HG02623 (cell line): Measurements from ENCODE around the gene RTBDN.

Source experiments
- ATAC-seq: cut with Tn5 transposase; IDR thresholded peaks from one replicate; pipeline ENCODE4 v1.9.1; 2021; ENCODE audit warnings: moderate library complexity; ENCODE audit not compliant: unreplicated experiment

The RTBDN gene

DNA sequence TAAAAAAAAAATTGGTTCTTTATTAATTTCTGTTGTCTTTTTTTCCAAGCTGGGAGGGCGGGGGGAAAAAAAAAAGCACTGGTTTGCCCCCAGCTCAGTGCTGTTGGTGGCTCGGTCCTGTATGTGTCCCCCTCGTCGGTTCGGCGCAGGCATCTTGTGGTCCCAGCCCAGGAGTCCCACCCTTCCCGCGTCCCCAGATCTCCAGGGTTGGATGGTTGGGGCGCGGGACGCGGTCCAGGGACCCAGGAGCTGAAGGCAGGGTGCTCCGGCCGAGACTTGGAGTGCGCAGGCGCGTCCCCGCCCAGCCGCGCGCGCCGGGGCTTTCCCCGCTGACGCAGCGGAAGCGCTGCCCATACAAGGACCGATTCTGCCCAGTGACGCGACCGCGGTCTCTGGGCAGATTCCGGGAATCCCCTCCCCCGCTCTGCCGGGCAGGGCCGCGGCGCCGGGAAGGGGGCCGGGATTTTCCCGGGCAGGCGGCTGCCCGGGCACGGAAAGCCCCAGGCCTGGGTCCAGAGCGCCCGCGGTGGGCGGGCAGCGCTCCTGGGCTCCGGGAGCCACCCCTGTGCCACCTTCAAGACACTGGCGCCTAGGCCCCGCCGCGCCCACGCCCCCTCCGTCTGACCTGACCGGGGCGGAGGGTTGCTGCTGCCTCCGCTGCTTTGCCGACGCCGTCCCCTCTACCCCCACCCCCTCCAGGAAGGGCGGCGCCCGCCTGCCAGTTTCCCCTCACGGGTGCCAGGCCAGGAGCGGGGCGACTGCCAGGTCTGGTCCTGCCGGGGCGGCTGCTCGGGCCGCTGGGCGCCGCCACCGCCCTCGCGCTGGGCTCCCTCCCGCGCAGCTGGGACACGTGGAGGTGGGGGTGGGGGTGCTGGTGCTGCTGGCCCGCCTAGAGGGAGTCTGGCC, 40.8 kb downstream of the RTBDN start:
- ATAC-seq, result peak; percentile 22

DNA sequence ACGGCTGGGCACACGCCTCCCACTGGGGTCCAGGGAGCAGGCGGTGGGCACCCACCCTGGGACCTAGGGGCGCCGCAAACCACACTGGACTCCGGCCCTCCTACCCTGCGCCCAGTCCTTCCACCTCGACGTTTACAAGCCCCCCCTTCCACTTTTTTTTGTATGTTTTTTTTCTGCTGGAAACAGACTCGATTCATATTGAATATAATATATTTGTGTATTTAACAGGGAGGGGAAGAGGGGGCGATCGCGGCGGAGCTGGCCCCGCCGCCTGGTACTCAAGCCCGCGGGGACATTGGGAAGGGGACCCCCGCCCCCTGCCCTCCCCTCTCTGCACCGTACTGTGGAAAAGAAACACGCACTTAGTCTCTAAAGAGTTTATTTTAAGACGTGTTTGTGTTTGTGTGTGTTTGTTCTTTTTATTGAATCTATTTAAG, 41.5 kb downstream of the RTBDN start:
- no peak for ATAC-seq

DNA sequence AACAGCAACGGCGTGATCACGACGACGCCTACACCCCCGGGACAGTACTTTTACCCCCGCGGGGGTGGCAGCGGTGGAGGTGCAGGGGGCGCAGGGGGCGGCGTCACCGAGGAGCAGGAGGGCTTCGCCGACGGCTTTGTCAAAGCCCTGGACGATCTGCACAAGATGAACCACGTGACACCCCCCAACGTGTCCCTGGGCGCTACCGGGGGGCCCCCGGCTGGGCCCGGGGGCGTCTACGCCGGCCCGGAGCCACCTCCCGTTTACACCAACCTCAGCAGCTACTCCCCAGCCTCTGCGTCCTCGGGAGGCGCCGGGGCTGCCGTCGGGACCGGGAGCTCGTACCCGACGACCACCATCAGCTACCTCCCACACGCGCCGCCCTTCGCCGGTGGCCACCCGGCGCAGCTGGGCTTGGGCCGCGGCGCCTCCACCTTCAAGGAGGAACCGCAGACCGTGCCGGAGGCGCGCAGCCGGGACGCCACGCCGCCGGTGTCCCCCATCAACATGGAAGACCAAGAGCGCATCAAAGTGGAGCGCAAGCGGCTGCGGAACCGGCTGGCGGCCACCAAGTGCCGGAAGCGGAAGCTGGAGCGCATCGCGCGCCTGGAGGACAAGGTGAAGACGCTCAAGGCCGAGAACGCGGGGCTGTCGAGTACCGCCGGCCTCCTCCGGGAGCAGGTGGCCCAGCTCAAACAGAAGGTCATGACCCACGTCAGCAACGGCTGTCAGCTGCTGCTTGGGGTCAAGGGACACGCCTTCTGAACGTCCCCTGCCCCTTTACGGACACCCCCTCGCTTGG, 42.1 kb downstream of the RTBDN start:
- no peak for ATAC-seq

DNA sequence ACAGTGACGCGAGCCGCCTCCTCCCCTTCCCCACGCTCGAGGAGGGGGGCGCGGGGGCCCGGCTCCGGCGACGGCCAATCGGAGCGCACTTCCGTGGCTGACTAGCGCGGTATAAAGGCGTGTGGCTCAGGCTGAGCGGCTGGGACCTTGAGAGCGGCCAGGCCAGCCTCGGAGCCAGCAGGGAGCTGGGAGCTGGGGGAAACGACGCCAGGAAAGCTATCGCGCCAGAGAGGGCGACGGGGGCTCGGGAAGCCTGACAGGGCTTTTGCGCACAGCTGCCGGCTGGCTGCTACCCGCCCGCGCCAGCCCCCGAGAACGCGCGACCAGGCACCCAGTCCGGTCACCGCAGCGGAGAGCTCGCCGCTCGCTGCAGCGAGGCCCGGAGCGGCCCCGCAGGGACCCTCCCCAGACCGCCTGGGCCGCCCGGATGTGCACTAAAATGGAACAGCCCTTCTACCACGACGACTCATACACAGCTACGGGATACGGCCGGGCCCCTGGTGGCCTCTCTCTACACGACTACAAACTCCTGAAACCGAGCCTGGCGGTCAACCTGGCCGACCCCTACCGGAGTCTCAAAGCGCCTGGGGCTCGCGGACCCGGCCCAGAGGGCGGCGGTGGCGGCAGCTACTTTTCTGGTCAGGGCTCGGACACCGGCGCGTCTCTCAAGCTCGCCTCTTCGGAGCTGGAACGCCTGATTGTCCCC, 42.9 kb downstream of the RTBDN start, which contains the start of gene JUNB:
TSS of gene JUNB (plus strand) at position 142 of the 706 bp plus-strand sequence. CDS start at position 428, 286 bp downstream.
- peak; percentile 31 for ATAC-seq

DNA sequence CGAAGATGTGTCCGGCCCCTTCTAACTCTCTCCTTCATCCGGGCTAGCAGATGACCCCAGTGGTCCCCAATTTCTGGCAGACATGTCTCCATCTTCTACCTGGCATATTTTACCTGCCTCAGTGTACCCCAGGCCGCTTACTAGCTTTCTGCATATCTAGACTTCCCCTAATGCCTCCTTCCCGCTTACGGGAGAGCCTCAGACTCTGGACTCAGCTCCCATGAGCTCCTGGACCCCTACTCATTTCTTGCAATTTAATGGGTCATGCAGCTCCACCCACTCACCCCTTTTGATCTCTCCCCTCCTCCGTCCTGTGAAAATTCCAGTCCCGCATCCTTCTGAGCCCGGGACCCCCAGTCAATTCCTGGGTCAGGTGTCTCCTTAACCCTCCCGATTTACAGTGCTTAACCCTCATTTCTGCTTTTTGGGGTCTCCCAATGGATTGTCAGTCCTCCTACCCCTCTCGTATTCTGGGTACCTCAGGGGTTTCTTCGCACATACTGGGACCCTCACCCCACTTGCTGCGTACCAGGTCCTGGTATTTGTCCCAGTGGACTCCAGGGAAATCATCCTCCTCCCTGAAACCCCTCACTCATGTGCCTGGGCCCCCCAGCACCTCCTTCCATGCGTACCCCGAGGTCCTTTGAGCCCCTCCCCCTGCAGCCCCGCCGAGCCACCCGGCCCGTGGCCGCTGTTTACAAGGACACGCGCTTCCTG, 43.6 kb downstream of the RTBDN start:
- no peak for ATAC-seq

DNA sequence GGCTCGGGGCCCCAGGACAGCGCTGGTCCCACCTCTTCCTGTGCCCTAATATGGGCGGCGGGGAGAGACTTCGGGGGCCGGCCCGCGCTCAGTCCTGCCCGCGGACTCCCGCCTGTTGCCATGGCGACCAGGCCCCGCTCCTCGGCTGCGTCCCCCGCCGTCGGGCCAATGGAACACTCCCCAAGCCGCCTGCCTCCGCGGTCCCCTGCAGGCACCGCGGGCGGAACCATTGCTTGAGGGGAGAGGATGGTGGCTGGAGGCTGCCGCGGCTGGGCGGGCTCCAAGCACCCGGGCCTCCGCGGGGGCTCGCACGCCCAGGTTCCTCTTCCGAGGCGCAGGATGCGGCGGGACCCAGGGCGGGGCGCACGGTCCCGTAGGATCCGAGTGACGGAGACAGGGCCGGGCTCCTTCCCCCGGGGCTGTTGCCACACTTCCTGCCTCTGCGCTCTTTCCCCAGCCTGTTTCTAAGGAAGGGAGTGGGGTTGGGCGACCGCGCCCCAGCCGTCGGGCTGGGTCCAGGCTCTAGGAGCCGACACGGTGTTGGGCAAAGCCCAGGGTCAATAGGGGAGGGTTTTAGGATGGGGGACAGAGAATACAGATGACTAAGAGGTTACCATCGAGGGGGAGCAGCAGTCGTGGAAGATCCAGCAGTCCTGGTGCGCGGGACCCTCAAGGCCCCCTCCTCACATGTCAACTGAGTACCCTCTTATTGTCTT, 44.3 kb downstream of the RTBDN start:
- peak; percentile 31 for ATAC-seq

DNA sequence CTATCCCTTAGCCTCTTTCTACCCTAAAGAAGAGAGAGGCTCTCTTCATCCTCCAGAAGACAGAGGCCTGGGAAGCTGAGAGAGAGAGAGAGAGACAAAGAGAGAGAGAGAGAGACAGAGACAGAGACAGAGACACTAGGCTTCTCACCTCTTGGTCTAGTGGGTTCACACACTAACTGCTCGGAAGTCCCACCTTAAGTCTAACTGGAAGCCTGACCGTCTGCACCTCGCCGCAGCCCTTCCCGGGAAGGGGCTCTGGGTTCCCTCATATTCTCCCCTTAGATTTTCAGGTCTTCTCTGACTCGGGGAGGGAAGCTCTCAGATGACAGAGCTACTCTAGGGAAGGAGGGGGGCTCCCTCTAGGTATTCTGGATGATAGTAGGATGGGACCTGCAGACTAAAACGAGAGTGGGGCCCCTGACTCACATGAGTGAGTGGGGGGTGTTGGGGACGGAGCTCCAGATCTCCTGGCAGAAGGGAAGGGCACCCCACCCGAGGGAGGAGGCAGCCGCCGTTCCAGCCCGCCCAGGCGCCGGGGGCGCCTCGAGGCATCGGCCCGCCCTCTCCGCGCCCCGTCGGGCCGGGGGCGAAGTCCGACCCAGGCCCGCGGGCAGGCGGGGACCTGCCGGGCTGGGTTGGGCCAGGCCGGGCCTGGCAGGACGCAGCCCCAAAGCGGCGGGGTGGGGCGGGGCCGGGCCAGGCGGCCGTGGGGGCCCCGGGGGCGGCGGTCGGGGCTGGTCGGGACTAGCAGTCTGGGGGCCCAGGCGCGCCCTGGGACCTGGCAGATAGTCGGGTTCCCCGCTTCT, 45.1 kb downstream of the RTBDN start:
- ATAC-seq, result no peak

DNA sequence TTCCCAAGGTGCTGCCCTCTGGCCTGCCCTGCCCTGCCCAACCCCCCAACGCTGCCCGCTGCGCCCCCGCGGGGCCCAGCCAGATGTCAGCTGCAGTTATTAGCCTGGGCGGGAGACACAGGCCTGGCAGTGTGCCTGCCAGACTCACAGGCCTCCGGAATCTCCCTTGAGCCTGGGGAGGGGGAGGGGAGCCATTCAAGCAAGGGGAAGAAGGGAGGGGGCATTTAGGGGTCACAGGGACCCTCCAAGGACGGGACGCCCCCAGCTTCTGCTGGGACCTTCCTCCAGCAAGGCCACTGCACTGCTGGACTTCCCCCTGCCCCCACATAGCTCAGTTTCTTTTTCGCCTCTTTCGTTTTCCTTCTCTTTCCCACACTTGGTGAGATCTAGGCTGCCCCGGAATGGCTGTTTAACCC, 45.7 kb downstream of the RTBDN start:
- no peak for ATAC-seq

DNA sequence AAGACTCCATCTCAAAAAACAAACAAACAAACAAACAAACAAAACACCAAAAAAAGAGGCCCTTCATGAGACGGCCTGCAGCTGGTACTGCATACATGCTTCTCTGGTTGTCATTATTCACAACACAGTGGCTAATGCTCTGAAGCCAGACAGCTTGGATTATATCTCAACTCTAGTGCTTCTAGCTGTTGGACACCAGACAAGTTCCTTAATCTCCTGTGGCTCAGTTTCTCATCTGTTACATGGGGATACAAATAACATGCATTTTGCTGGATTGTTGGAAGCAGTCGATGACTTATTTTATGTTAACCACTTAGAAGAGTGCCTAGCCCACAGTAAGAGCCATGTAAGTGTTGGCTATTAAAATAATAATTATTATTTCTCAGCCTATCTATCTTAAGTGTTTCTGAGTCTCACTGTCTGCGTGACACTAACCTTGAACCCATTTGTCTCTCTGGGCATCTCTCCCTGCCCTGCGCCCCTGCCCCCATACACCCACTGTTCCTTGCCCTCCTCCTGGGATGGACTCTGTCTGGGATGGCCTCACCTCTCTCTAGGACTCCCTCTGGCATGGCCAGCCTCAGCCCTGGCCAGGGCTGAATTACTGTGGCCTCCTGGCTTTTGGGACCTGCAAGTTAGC, 46.2 kb downstream of the RTBDN start:
- no peak for ATAC-seq

DNA sequence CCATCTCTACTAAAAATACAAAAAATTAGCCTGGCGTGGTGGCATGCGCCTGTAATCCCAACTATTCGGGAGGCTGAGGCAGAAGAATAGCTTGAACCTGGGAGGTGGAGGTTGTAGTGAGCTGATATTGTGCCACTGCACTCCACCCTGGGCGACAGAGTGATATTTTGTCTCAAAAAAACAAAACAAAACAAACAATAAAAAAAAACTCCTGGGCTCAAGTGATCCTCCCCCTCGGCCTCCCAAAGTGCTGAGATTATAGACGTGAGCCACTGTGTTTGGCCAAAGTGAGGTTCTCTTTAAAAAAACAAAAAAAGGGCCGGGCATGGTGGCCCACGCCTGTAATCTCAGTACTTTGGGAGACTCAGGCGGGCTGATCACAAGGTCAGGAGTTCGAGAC, 46.9 kb downstream of the RTBDN start:
- ATAC-seq, result no peak

DNA sequence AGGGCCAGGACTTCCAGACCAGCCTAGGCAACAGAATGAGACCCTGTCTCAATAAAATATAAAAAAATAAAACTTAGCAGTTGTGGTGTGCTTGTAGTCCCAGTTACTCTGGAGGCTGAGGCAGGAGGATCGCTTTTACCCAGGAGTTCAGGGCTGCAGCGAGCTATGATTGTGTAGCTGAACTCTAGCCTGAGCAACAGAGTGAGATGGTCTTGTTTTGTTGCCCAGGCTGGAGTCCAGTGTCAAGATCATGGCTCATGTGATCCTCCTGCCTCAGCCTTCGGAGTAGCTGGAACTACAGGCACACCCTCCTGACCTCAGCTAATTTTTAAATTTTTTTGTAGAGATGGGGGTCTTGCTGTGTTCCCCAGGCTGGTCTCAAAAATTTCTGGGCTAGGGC, 47.4 kb downstream of the RTBDN start:
- ATAC-seq, result no peak

DNA sequence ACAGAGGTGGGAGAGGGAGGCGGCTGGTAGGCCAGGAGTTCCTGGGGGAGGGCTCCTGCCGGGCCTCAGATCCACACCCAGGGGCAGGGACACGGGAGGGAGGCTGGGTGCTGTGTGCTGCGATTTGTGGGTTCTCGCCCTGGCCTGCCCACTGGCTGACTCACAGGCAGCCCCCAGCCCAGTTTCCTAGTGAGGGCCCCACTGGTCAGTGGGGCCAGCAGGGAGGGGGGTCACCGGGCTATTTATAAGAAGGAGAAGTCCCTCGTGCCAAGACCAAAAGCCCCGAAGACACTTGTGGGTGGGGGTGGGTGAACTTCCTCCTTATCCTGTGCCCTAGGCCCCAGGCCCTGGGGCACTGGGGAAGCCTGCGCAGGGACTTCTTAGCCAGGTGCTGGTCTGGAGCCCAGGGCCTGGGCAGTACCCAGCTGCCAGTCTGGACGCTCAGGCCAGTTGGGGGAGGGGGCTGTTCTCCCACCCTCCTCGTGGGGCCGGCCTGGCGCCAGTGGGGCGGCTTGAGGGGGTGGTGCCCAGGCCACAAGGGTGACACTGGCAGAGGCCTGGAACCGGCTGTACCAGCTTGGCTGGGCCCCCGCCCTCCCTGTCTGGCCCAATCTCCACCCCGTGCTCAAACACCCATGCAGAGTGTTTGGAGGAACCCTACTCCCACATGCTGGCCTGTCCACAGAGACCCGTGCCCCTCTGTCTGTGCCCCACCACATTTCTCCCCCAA, 48.1 kb downstream of the RTBDN start:
- no peak for ATAC-seq

DNA sequence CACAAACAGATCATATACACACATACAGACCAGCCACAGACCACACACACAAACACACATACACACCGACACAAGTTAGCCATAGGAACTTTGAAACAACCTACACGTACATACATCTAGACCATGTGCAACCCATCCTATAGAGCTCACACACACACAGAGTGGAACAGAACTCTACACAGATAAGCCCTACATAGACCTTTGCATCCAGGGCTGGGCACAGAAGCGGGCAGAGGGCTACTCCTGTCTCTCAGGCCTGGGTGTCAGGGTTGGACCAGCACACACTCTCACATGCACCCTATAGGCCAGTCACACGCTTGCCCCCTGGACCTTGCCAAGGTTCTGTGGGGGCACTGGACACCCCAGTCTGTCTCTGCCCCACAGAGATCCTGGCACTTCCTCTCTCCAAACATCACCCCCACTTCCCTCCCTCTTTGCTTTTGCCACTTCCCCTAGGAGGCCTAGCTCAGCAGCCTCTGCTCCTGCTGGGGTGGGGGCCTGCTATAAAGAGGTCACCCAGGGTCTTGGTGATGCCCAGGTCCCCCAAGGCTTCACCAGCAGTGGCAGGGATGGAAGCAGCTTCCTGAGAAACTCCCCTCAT, 48.8 kb downstream of the RTBDN start:
- no peak for ATAC-seq

DNA sequence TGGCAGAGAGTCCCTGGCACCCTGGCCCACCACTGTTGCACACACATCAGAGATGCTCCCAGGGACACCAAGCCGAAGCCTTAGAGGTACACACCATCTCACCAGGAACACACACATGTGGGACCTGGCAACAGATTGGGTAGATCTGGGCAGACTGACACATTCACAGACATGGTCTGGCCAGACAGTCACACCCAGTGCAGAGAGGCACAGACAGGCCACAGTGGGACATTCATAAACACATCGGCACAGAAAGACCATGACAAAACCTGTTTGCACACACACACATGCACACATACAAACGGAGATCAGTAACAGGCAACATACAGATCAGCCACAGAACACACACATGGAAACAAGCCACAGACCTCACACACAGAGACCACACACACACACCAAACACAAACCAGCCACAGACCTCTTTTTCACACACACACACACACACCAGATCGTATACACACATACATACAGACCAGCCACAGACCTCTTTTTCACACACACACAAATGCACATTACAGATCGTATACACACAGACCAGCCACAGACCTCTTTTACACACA, 49.4 kb downstream of the RTBDN start:
- no peak for ATAC-seq

DNA sequence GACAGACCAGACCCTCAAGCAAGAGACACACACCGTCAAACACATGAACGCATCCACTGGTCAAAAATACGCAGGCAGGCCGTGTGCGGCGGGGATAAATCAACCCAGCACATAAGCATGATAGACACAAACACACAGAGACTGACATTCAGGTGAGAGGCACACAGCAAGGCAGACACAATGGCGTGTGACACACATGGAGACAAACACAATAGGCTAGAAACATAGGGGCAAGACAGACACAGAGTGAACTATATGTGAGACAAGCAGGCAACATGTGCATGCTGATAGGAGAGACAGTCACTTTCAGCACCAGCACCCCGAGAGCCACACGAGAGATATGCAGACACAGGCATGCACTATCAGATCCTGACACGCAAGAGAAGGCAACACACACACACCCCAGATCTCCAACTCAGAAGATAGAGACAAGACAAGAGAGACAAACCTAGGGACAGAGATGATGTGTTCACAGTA, 49.9 kb downstream of the RTBDN start:
- ATAC-seq, result no peak

DNA sequence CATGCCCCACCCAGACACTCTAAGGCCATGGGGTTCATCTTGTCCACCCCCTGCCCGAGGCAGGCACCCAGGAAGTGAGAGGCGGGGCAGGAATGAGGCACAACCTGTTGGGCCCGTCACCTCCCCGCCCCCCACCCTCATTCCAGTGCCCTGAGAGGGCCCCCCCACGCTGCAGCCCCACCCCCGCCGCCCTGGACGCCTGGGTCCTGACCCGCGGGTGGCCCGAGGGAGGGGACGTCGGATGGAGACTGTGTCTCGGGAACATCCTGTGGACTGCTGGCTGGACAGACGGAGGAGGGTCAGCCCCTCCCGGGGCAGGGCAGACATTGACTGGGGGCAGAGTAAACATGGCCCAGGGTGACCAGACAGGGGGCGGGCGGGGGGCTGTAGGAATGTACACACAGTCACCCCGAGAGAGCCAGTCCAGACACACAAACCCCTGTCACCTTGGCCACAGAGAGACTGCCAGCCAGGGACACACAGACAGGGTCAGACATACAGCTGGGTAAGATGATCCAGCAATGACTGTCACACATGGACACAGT, 50.5 kb downstream of the RTBDN start:
- ATAC-seq, result no peak
